ENCODE measurements around the gene CAPN5.

The CAPN5 gene

GRCh38 chr11:77149716-77150392 is 83.1 kb downstream of the CAPN5 start:
- no peak for DNase-seq (ENCODE audit: low read depth in 3 of 3)

- DNase-seq (ENCODE audit: low read depth in 3 of 3), result no peak
These were observed 84.1 kb downstream of the CAPN5 start for GRCh38 chr11:77150836-77151235.

- DNase-seq (ENCODE audit: low read depth in 3 of 3), result peak in 1 of 3 experiments; percentile 9
These were observed 85.2 kb downstream of the CAPN5 start for GRCh38 chr11:77151804-77152509.

- DNase-seq (ENCODE audit: low read depth in 3 of 3), result no peak
These were observed 86.1 kb downstream of the CAPN5 start for GRCh38 chr11:77152846-77153245.

- no peak for DNase-seq (ENCODE audit: low read depth in 3 of 3)
These were observed 86.8 kb downstream of the CAPN5 start for GRCh38 chr11:77153276-77154185.

GRCh38 chr11:77154381-77155081 is 87.8 kb downstream of the CAPN5 start:
- no peak for DNase-seq (ENCODE audit: low read depth in 3 of 3)

GRCh38 chr11:77155082-77155475 is 88.3 kb downstream of the CAPN5 start:
- no peak for DNase-seq (ENCODE audit: low read depth in 3 of 3)

- DNase-seq (ENCODE audit: low read depth in 3 of 3), result no peak
These were observed 88.9 kb downstream of the CAPN5 start for GRCh38 chr11:77155556-77156130.

- no peak for DNase-seq (ENCODE audit: low read depth in 3 of 3)
These were observed 89.8 kb downstream of the CAPN5 start for GRCh38 chr11:77156396-77157195.

GRCh38 chr11:77158041-77158695 is 91.4 kb downstream of the CAPN5 start:
- no peak for DNase-seq (ENCODE audit: low read depth in 3 of 3)

- no peak for DNase-seq (ENCODE audit: low read depth in 3 of 3)
These were observed 92.6 kb downstream of the CAPN5 start for GRCh38 chr11:77159219-77159936.

GRCh38 chr11:77159937-77160495 is 93.2 kb downstream of the CAPN5 start:
- DNase-seq (ENCODE audit: low read depth in 3 of 3), result no peak

- no peak for DNase-seq (ENCODE audit: low read depth in 3 of 3)
These were observed 96.5 kb downstream of the CAPN5 start for GRCh38 chr11:77163271-77163670.

- no peak for DNase-seq (ENCODE audit: low read depth in 3 of 3)
These were observed 98.3 kb downstream of the CAPN5 start for GRCh38 chr11:77165066-77165465.

- no peak for DNase-seq (ENCODE audit: low read depth in 3 of 3)
These were observed 99.2 kb downstream of the CAPN5 start for GRCh38 chr11:77166021-77166420.

GRCh38 chr11:77167111-77167626 is 100.4 kb downstream of the CAPN5 start:
- DNase-seq (ENCODE audit: low read depth in 3 of 3), result no peak

- no peak for DNase-seq (ENCODE audit: low read depth in 3 of 3)
These were observed 101.0 kb downstream of the CAPN5 start for GRCh38 chr11:77167791-77168190.

- no peak for DNase-seq (ENCODE audit: low read depth in 3 of 3)
These were observed 103.3 kb downstream of the CAPN5 start for GRCh38 chr11:77170107-77170506.

- DNase-seq (ENCODE audit: low read depth in 3 of 3), result no peak
These were observed 104.5 kb downstream of the CAPN5 start for GRCh38 chr11:77171254-77171653.

Measured in stimulated activated CD4-positive, alpha-beta T cell treated with anti-CD3 and anti-CD28 coated beads, TNF-alpha, amount 100 ng/mL, for 4 hours (primary cell).